ENCODE measurements around the gene ATXN7L1. TPM values are rescaled to one million over a fixed set of nuclear protein-coding genes. Genes with fewer than 3 reads are reported as not detected.

ATXN7L1 gene
- total and polyA plus RNA-seq, 2 of the 4 experiments (the other 2 are of a cell fraction), result 3.5 to 4.3 TPM

GRCh38 chr7:105819559-105819958 lies 56.8 kb downstream of the ATXN7L1 start:
- WGBS, 2 experiments (ENCODE audit: extremely low coverage in 2 of 2, insufficient read length in 1 of 2), result 98% methylated on average over 14 of the region's 18 CpGs; no CpG with 5 or more reads in 1 of the 2 experiments
- no peaks in the 10 kb centered on the region for H3K9me3 ChIP-seq (ENCODE audit: control insufficient read depth, insufficient read depth, low read length)
- in situ Hi-C loops (cut with MboI; ENCODE audit: low sequenced_read_pairs), result no loop called here
- ChIA-PET CTCF (no interaction called here), POLR2A (ENCODE audit: unreplicated experiment) (no interaction called here)
- no peak for DNase-seq
- intact Hi-C loops (cut with micrococcal nuclease), result no loop called here
- H3K4me1 ChIP-seq (ENCODE audit: control insufficient read depth, insufficient read depth, low read length), result peaks cover 4% of the 10 kb centered on the region
- H3K14ac ChIP-seq (replicated peaks; ENCODE audit: low read depth, low read length), result no peak overlapping the region
- H2BK120ac ChIP-seq (ENCODE audit: low read depth, low read length), result no peak overlapping the region
- dilution Hi-C loops (cut with HindIII; ENCODE audit: low sequenced_read_pairs, unreplicated experiment), result no loop called here
- TF ChIP-seq CHD1 (IDR thresholded peaks at IDR 0.05; ENCODE audit: low read depth, low read length) (no peak), BHLHE40 (IDR thresholded peaks at IDR 0.05; ENCODE audit: low read depth, low read length) (no peak), RFX5 (IDR thresholded peaks at IDR 0.05; ENCODE audit: low read depth, low read length) (no peak), CEBPB (IDR thresholded peaks at IDR 0.05; ENCODE audit: low read depth, low read length) (no peak), FOS (IDR thresholded peaks at IDR 0.05; ENCODE audit: low read depth, low read length) (no peak), RAD21 (IDR thresholded peaks at IDR 0.05; ENCODE audit: low read length) (no peak), ELK1 (IDR thresholded peaks at IDR 0.05; ENCODE audit: borderline replicate concordance, low read depth, low read length) (no peak), MAFK (IDR thresholded peaks at IDR 0.05; ENCODE audit: low read depth, low read length) (no peak), MAZ (IDR thresholded peaks at IDR 0.05; ENCODE audit: borderline replicate concordance, low read depth, low read length) (no peak)
- no peak overlapping the region for H3K27ac ChIP-seq (ENCODE audit: insufficient read depth, low read length)
- H2AFZ ChIP-seq (replicated peaks; ENCODE audit: low read length, poor library complexity), result no peak overlapping the region
- no peak overlapping the region for H3K4me3 ChIP-seq (ENCODE audit: insufficient read depth, low read depth, low read length)
- no peaks in the 10 kb centered on the region for H4K20me1 ChIP-seq (ENCODE audit: insufficient read depth, low read length)
- no peak overlapping the region for H3K23ac ChIP-seq (ENCODE audit: low read depth, low read length)
- H3K56ac ChIP-seq (ENCODE audit: extremely low read depth, insufficient read depth, low read length), result no peak overlapping the region
- no peak overlapping the region for H2BK15ac ChIP-seq (ENCODE audit: low read depth, low read length)
- H2BK5ac ChIP-seq (ENCODE audit: low read depth, low read length, poor library complexity, severe bottlenecking), result no peak overlapping the region
- H3K4ac ChIP-seq (ENCODE audit: low read depth, low read length), result no peak overlapping the region
- H3K79me1 ChIP-seq (ENCODE audit: low read depth in 1 of 2, low read length in 2 of 2), result peaks cover 11 to 18% of the 10 kb centered on the region in 2 experiments
- no peak overlapping the region for H2BK20ac ChIP-seq (ENCODE audit: low read depth, low read length)
- no peak overlapping the region for H3K9ac ChIP-seq (ENCODE audit: low read depth, low read length)
- no peak overlapping the region for H3K18ac ChIP-seq (ENCODE audit: low read depth, low read length)
- H4K91ac ChIP-seq (ENCODE audit: insufficient read depth, low read depth, low read length), result no peak overlapping the region
- no peak overlapping the region for H2AK5ac ChIP-seq (ENCODE audit: low read depth, low read length)
- BruUV-seq (replicated peaks), result no TSS peak
- no peak overlapping the region for H3K4me2 ChIP-seq (ENCODE audit: low read depth, low read length)
- no peaks in the 10 kb centered on the region; the same call in 1 of the 2 replicates for H3K9me1 ChIP-seq (ENCODE audit: insufficient read depth, low read length)
- H3K27me3 ChIP-seq (ENCODE audit: control insufficient read depth, insufficient read depth, low read length), result no peaks in the 10 kb centered on the region
- no peak overlapping the region for H4K5ac ChIP-seq (ENCODE audit: low read depth, low read length)
- ATAC-seq (ENCODE audit: low read depth), result no peak
- no peak overlapping the region for H4K8ac ChIP-seq (ENCODE audit: low read depth in 2 of 2, low read length in 2 of 2)
- H2AK9ac ChIP-seq (replicated peaks; ENCODE audit: low read depth, low read length, poor library complexity), result no peak overlapping the region
- peaks cover 4% of the 10 kb centered on the region for H3K36me3 ChIP-seq (ENCODE audit: control insufficient read depth, insufficient read depth, low read length)

All from IMR-90 (cell line).